Activated T-helper 1 cell treated with anti-CD3 and anti-CD28 coated beads, Interleukin-12 subunit alpha, Interleukin-12 subunit beta, Interleukin-2, Interleukin-4 antibody, amounts not matched to agents 30 ng/mL and 10 ng/mL and 1 ng/mL, durations not matched to agents 14 hours and 24 hours and 36 hours (primary cell): Measurements from ENCODE around the gene BAK1. TPM values are rescaled to one million over a fixed set of nuclear protein-coding genes. Genes with fewer than 3 reads are reported as not detected.
"Not testable (repeated sequence)": the region's sequence is repeated elsewhere in the genome, so short reads cannot be mapped to it uniquely, and the experiment has no call there.

Experiments used
- DNase-seq: peaks from one replicate; pipeline ENCODE4 v3.0.0; 2021; ENCODE audit warnings: low spot score
- H3K27ac Mint-ChIP-seq: one replicate; pipeline ENCODE4 v1.8.0; 2021; ENCODE audit warnings: mild to moderate bottlenecking, mixed read lengths
- H3K27me3 Mint-ChIP-seq: one replicate; pipeline ENCODE4 v1.8.0; 2022; ENCODE audit warnings: mild to moderate bottlenecking, moderate library complexity, mixed read lengths; ENCODE audit not compliant: insufficient read depth
- H3K36me3 Mint-ChIP-seq: one replicate; pipeline ENCODE4 v1.8.0; 2021; ENCODE audit warnings: low read depth, mixed read lengths
- H3K4me1 Mint-ChIP-seq: one replicate; pipeline ENCODE4 v1.8.0; 2021; ENCODE audit warnings: low read depth, mixed read lengths
- H3K4me3 Mint-ChIP-seq: one replicate; pipeline ENCODE4 v1.8.0; 2021; ENCODE audit warnings: mild to moderate bottlenecking, moderate library complexity, mixed read lengths
- H3K9me3 Mint-ChIP-seq: one replicate; pipeline ENCODE4 v1.8.0; 2021; ENCODE audit warnings: mixed read lengths
- intact Hi-C: fragments of 100-400 bp; cut with micrococcal nuclease; formaldehyde crosslinking; loops from one replicate; pipeline ENCODE4 v1.15.1; 2024
- total RNA-seq: library from RNA; stranded (reverse); gene quantifications from 2 replicates; pipeline ENCODE4 v1.2.3, GENCODE V29; 2022

BAK1 gene
- total RNA-seq, 1 donor from 2014 or later: 67.9 TPM

- no peak overlapping the region for H3K4me3 Mint-ChIP-seq
- no peaks in the 10 kb centered on the region for H3K36me3 Mint-ChIP-seq
- no peaks in the 10 kb centered on the region for H3K9me3 Mint-ChIP-seq
- peaks cover 13% of the 10 kb centered on the region for H3K27me3 Mint-ChIP-seq
- H3K27ac Mint-ChIP-seq: no peak overlapping the region
- peaks cover under 1% of the 10 kb centered on the region for H3K4me1 Mint-ChIP-seq
- DNase-seq: no peak
- intact Hi-C loops: no loop called here
Observed at GRCh38 chr6:33602180-33602579, 22.1 kb upstream of the BAK1 start.

- H3K4me3 Mint-ChIP-seq: no peak overlapping the region
- peaks cover 6% of the 10 kb centered on the region for H3K4me1 Mint-ChIP-seq
- H3K9me3 Mint-ChIP-seq: no peaks in the 10 kb centered on the region
- intact Hi-C loops: no loop called here
- H3K36me3 Mint-ChIP-seq: no peaks in the 10 kb centered on the region
- H3K27ac Mint-ChIP-seq: no peak overlapping the region
- H3K27me3 Mint-ChIP-seq: peaks cover 13% of the 10 kb centered on the region
- no peak for DNase-seq
Observed at GRCh38 chr6:33600761-33601160, 20.7 kb upstream of the BAK1 start.

GRCh38 chr6:33599413-33599938, 19.4 kb upstream of the BAK1 start:
- Mint-ChIP-seq H3K4me3 (no peak overlapping the region), H3K9me3 (no peaks in the 10 kb centered on the region), H3K27me3 (peaks cover 15% of the 10 kb centered on the region), H3K36me3 (no peaks in the 10 kb centered on the region), H3K4me1 (peaks cover 6% of the 10 kb centered on the region), H3K27ac (no peak overlapping the region)
- intact Hi-C loops: no loop called here
- DNase-seq: no peak

GRCh38 chr6:33597551-33598322, 17.7 kb upstream of the BAK1 start:
- Mint-ChIP-seq H3K9me3 (no peaks in the 10 kb centered on the region), H3K4me3 (no peak overlapping the region), H3K27ac (no peak overlapping the region), H3K4me1 (peaks cover 13% of the 10 kb centered on the region), H3K27me3 (peaks cover 17% of the 10 kb centered on the region), H3K36me3 (no peaks in the 10 kb centered on the region)
- no peak for DNase-seq
- intact Hi-C loops: no loop called here

GRCh38 chr6:33596894-33597293, 16.8 kb upstream of the BAK1 start:
- intact Hi-C loops, DNase-seq, H3K36me3 Mint-ChIP-seq, H3K4me3 Mint-ChIP-seq, H3K9me3 Mint-ChIP-seq: not testable (repeated sequence)
- Mint-ChIP-seq H3K27me3 (peaks cover 18% of the 10 kb centered on the region), H3K4me1 (peaks cover 22% of the 10 kb centered on the region), H3K27ac (peak overlapping the region; percentile 71)

GRCh38 chr6:33595001-33595846, 15.1 kb upstream of the BAK1 start:
- no peak overlapping the region for H3K4me3 Mint-ChIP-seq
- H3K27ac Mint-ChIP-seq: no peak overlapping the region
- H3K4me1 Mint-ChIP-seq: peaks cover 22% of the 10 kb centered on the region
- peaks cover 2% of the 10 kb centered on the region for H3K36me3 Mint-ChIP-seq
- peaks cover 12% of the 10 kb centered on the region for H3K27me3 Mint-ChIP-seq
- DNase-seq: no peak
- H3K9me3 Mint-ChIP-seq: no peaks in the 10 kb centered on the region
- intact Hi-C loops: no loop called here

- H3K9me3 Mint-ChIP-seq: no peaks in the 10 kb centered on the region
- intact Hi-C loops: no loop called here
- H3K4me1 Mint-ChIP-seq: peaks cover 22% of the 10 kb centered on the region
- peaks cover 11% of the 10 kb centered on the region for H3K27me3 Mint-ChIP-seq
- no peak for DNase-seq
- peaks cover 2% of the 10 kb centered on the region for H3K36me3 Mint-ChIP-seq
- peak overlapping the region; percentile 51 for H3K4me3 Mint-ChIP-seq
- H3K27ac Mint-ChIP-seq: no peak overlapping the region
Observed at GRCh38 chr6:33593414-33593727, 13.3 kb upstream of the BAK1 start.

- Mint-ChIP-seq H3K9me3 (no peaks in the 10 kb centered on the region), H3K27ac (no peak overlapping the region), H3K4me3 (peak overlapping the region; percentile 51), H3K36me3 (peaks cover 2% of the 10 kb centered on the region), H3K27me3 (peaks cover 11% of the 10 kb centered on the region), H3K4me1 (peaks cover 22% of the 10 kb centered on the region)
- DNase-seq: no peak
- intact Hi-C loops: no loop called here
Observed at GRCh38 chr6:33592595-33593413, 12.7 kb upstream of the BAK1 start.

- peak overlapping the region; percentile 11 for H3K27ac Mint-ChIP-seq
- H3K27me3 Mint-ChIP-seq: peaks cover 11% of the 10 kb centered on the region
Observed at GRCh38 chr6:33592280-33592594, 12.2 kb upstream of the BAK1 start.

GRCh38 chr6:33591424-33592032, 11.5 kb upstream of the BAK1 start:
- Mint-ChIP-seq H3K36me3 (peaks cover 2% of the 10 kb centered on the region), H3K27me3 (peaks cover 9% of the 10 kb centered on the region), H3K4me1 (peaks cover 15% of the 10 kb centered on the region), H3K9me3 (no peaks in the 10 kb centered on the region), H3K4me3 (no peak overlapping the region), H3K27ac (no peak overlapping the region)
- DNase-seq: no peak
- intact Hi-C loops: no loop called here

More at GRCh38 chr6:33592280-33592594, 12.2 kb upstream of the BAK1 start:
- no peak overlapping the region for H3K4me3 Mint-ChIP-seq
- H3K9me3 Mint-ChIP-seq: no peaks in the 10 kb centered on the region
- no peak for DNase-seq
- peaks cover 2% of the 10 kb centered on the region for H3K36me3 Mint-ChIP-seq
- peaks cover 22% of the 10 kb centered on the region for H3K4me1 Mint-ChIP-seq
- intact Hi-C loops: no loop called here

GRCh38 chr6:33590531-33591198, 10.6 kb upstream of the BAK1 start:
- peaks cover 2% of the 10 kb centered on the region for H3K36me3 Mint-ChIP-seq
- no peaks in the 10 kb centered on the region for H3K9me3 Mint-ChIP-seq
- peaks cover 9% of the 10 kb centered on the region for H3K27me3 Mint-ChIP-seq
- no peak overlapping the region for H3K4me3 Mint-ChIP-seq
- H3K27ac Mint-ChIP-seq: no peak overlapping the region
- intact Hi-C loops: no loop called here
- H3K4me1 Mint-ChIP-seq: peaks cover 20% of the 10 kb centered on the region
- no peak for DNase-seq
